HUES6 (cell line): ENCODE data around the gene PVRIG.
A peak's percentile ranks its signal among the peaks of the same experiment; 100 is the strongest.
"Not testable (repeated sequence)": the region's sequence is repeated elsewhere in the genome, so short reads cannot be mapped to it uniquely, and the experiment has no call there.

Source experiments
- H3K27ac ChIP-seq: 2 replicates; pipeline ENCODE4 v1.7.0; 2013; ENCODE audit warnings: low read depth, mild to moderate bottlenecking, low read length, inconsistent platforms
- H3K27me3 ChIP-seq: 2 replicates; pipeline ENCODE4 v1.6.1; 2013; ENCODE audit warnings: low read length; ENCODE audit not compliant: control insufficient read depth, insufficient read depth
- H3K36me3 ChIP-seq: 2 replicates; pipeline ENCODE4 v1.6.1; 2013; ENCODE audit warnings: low read length; ENCODE audit not compliant: control insufficient read depth, insufficient read depth
- H3K4me1 ChIP-seq: 2 replicates; pipeline ENCODE4 v1.6.1; 2013; ENCODE audit warnings: low read length; ENCODE audit not compliant: control insufficient read depth, insufficient read depth
- H3K4me3 ChIP-seq: 2 replicates; pipeline ENCODE4 v1.5.1; 2013; ENCODE audit warnings: low read depth, low read length
- H3K9ac ChIP-seq: one replicate; pipeline ENCODE4 v1.6.1; 2013; ENCODE audit warnings: mild to moderate bottlenecking, low read length
- H3K9me3 ChIP-seq: 2 replicates; pipeline ENCODE4 v1.6.1; 2013; ENCODE audit warnings: low read depth, low read length; ENCODE audit not compliant: control insufficient read depth, insufficient read depth

Gene PVRIG

DNA sequence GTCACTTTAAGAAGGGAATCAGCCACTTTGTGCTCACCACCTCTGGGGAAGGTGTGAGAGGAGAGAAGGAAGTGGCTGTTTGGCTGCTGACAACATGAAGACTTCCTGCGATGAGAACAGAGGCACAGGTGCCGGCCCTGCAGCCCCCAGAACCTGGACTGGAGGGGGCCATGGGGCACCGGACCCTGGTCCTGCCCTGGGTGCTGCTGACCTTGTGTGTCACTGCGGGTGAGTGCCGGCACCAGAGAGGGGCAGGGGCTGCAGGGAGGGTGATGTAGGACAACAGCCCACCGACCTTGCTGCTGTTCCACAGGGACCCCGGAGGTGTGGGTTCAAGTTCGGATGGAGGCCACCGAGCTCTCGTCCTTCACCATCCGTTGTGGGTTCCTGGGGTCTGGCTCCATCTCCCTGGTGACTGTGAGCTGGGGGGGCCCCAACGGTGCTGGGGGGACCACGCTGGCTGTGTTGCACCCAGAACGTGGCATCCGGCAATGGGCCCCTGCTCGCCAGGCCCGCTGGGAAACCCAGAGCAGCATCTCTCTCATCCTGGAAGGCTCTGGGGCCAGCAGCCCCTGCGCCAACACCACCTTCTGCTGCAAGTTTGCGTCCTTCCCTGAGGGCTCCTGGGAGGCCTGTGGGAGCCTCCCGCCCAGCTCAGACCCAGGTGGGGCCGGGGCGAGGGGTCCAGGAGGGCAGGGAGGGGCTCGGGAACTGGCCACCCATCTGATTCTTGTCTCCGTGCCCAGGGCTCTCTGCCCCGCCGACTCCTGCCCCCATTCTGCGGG is at the start of gene PVRIG:
TSS of gene PVRIG (plus strand) at position 149 of the 785 bp plus-strand sequence. CDS start at position 171, 22 bp downstream.
- H3K9me3 ChIP-seq, H3K9ac ChIP-seq, H3K4me1 ChIP-seq, H3K4me3 ChIP-seq, H3K27me3 ChIP-seq, H3K27ac ChIP-seq: not testable (repeated sequence)
- peaks cover 26% of the 10 kb centered on the region for H3K36me3 ChIP-seq

- no peaks in the 10 kb centered on the region for H3K9me3 ChIP-seq
- H3K27me3 ChIP-seq, result peaks cover 35% of the 10 kb centered on the region
- no peak overlapping the region for H3K27ac ChIP-seq
- peak overlapping the region; percentile 71 for H3K4me3 ChIP-seq
- peaks cover 20% of the 10 kb centered on the region; the same call in 1 of the 2 replicates for H3K36me3 ChIP-seq
- H3K4me1 ChIP-seq, result peaks cover 33% of the 10 kb centered on the region
- H3K9ac ChIP-seq, result no peak overlapping the region
Measured at GRCh38 chr7:100170101-100170897, 49.5 kb upstream of the PVRIG start.

DNA sequence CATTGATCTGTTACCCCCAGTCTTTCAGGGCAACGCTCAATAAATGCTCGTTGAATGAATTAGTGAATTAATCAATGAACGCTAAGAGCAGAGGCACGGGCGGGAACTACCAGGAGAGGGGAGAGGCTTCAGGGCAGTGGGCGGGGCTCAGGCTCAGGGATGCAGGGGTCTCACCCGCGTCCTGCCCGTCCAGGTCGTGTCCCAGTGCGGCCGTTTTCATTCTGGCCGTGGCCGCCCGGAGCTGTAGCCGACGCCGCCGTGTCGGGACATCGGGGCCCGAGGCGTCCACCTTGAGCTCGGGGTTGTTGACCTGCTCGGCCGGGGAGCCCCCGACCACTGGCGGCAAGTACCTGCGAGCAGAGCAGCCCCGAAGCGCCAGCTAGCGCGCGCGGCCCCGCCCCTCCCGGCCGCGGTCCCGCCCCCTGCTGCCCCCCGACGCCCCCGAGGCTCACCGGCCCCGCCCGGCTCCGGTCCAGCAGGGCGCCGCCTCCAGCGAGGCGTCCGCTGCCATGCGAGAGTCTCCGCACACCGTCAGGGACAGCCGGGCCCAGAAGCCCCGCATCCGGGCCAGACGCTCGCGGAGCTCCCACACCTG is 48.6 kb upstream of the PVRIG start:
- peaks cover 35% of the 10 kb centered on the region for H3K4me1 ChIP-seq
- H3K27ac ChIP-seq, result no peak overlapping the region
- no peak overlapping the region for H3K9ac ChIP-seq
- H3K27me3 ChIP-seq, result peaks cover 32% of the 10 kb centered on the region
- H3K36me3 ChIP-seq, result peaks cover 25% of the 10 kb centered on the region; the same call in 1 of the 2 replicates
- H3K4me3 ChIP-seq, result peak overlapping the region; percentile 71
- no peaks in the 10 kb centered on the region for H3K9me3 ChIP-seq

- H3K9ac ChIP-seq, result no peak overlapping the region
- no peak overlapping the region for H3K27ac ChIP-seq
- peak overlapping the region; percentile 71 for H3K4me3 ChIP-seq
- H3K27me3 ChIP-seq, result peaks cover 26% of the 10 kb centered on the region
- H3K9me3 ChIP-seq, result no peaks in the 10 kb centered on the region
- H3K36me3 ChIP-seq, result peaks cover 25% of the 10 kb centered on the region; the same call in 1 of the 2 replicates
- H3K4me1 ChIP-seq, result peaks cover 31% of the 10 kb centered on the region
Measured at GRCh38 chr7:100171840-100172239, 47.9 kb upstream of the PVRIG start.

DNA sequence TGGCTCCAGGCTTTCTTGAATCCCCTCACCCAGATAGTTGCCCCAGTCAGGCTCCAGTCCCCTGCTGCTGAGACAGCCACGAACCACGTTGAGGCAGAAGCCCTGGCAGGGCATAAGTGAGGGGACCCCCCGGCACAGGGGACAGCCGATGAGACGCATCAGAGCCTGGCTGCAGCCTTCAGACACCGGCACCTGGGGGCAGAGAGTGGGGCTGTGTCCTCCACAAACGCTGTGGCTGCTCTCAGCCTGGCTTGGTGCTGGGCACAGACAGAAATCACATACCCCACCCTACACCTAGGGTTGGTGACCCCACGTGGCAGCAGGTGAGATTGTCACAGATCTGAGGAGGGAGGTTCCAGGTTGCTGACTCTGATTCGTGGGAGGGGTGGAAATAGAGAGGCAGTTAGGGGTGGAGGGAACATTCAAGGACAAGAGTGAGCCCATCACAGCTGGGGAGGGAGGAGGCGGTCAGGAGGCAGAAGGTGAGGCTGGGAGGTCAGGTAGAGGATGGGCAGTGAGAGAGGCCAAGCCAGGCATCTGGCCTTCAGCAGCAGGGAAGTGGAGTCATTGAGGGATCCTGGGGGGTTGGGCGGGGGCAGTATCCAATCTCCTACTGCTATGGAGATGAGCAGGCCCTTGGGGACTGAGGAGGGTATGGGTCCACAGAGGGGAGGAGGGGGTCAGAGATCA is 45.8 kb upstream of the PVRIG start:
- Histone ChIP-seq H3K27me3 (peaks cover 27% of the 10 kb centered on the region), H3K36me3 (peaks cover 25% of the 10 kb centered on the region; the same call in 1 of the 2 replicates), H3K27ac (no peak overlapping the region), H3K4me1 (peaks cover 17% of the 10 kb centered on the region), H3K9ac (peak overlapping the region; percentile 5), H3K9me3 (no peaks in the 10 kb centered on the region), H3K4me3 (no peak overlapping the region)

DNA sequence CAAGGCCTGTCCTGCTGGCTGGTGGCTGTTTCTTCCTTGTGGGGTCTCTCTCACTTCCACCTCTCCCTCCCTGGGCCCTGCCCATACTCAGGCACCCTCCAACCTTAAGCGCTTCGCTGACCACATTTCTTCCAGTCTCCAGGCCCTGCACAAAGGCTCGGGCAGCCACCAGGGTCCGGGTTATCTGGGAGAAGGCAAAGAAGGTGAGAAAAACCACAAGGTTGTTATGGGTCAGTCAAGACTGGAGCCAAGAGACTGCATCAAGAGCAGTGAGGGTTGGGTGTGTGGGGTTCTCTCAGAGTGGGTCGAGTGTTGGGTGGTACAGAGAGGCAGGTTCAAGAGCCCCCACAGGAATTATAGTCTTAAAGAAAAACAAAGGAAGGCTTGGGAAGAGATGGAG is 45.2 kb upstream of the PVRIG start:
- no peak overlapping the region for H3K27ac ChIP-seq
- H3K4me1 ChIP-seq, result peaks cover 17% of the 10 kb centered on the region
- H3K27me3 ChIP-seq, result peaks cover 30% of the 10 kb centered on the region
- H3K36me3 ChIP-seq, result peaks cover 25% of the 10 kb centered on the region; the same call in 1 of the 2 replicates
- no peaks in the 10 kb centered on the region for H3K9me3 ChIP-seq
- H3K9ac ChIP-seq, result no peak overlapping the region
- H3K4me3 ChIP-seq, result no peak overlapping the region

GRCh38 chr7:100175296-100175935 is 44.3 kb upstream of the PVRIG start:
- Histone ChIP-seq H3K36me3 (peaks cover 25% of the 10 kb centered on the region; the same call in 1 of the 2 replicates), H3K9me3 (no peaks in the 10 kb centered on the region), H3K27ac (no peak overlapping the region), H3K27me3 (peaks cover 28% of the 10 kb centered on the region), H3K4me1 (peaks cover 12% of the 10 kb centered on the region), H3K9ac (no peak overlapping the region), H3K4me3 (no peak overlapping the region)

GRCh38 chr7:100176096-100177044 is 43.4 kb upstream of the PVRIG start:
- no peak overlapping the region for H3K9ac ChIP-seq
- no peak overlapping the region for H3K27ac ChIP-seq

GRCh38 chr7:100177045-100178001 is 42.4 kb upstream of the PVRIG start, which contains the start of the genes GPC2 and STAG3:
GPC2 (minus strand) TSS chr7:100177381; CDS start chr7:100177199, 182 bp downstream.
STAG3 (plus strand) TSS chr7:100177918; CDS start chr7:100180557, 2,639 bp downstream.
- peaks cover 16% of the 10 kb centered on the region for H3K27me3 ChIP-seq
- peaks cover 17% of the 10 kb centered on the region for H3K4me1 ChIP-seq
- no peak within 1 kb of the TSS for H3K27ac ChIP-seq
- no peaks in the 10 kb centered on the region for H3K9me3 ChIP-seq
- peak within 1 kb of the TSS; percentile 79 for H3K4me3 ChIP-seq
- peaks cover 25% of the 10 kb centered on the region; the same call in 1 of the 2 replicates for H3K36me3 ChIP-seq
- H3K9ac ChIP-seq, result peak within 1 kb of the TSS; percentile 62

More at GRCh38 chr7:100176096-100177044, 43.4 kb upstream of the PVRIG start:
- Histone ChIP-seq H3K36me3 (peaks cover 25% of the 10 kb centered on the region; the same call in 1 of the 2 replicates), H3K27me3 (peaks cover 20% of the 10 kb centered on the region), H3K9me3 (no peaks in the 10 kb centered on the region), H3K4me3 (peak overlapping the region; percentile 79), H3K4me1 (peaks cover 7% of the 10 kb centered on the region)
